GM18520 (cell line): Measurements from ENCODE around the gene LIPE.
"Not testable (repeated sequence)": the region's sequence is repeated elsewhere in the genome, so short reads cannot be mapped to it uniquely, and the experiment has no call there.

ENCODE experiments used
- ATAC-seq: cut with Tn5 transposase; IDR thresholded peaks from one replicate; pipeline ENCODE4 v1.9.1; 2021; ENCODE audit not compliant: unreplicated experiment

Gene LIPE, protein sequence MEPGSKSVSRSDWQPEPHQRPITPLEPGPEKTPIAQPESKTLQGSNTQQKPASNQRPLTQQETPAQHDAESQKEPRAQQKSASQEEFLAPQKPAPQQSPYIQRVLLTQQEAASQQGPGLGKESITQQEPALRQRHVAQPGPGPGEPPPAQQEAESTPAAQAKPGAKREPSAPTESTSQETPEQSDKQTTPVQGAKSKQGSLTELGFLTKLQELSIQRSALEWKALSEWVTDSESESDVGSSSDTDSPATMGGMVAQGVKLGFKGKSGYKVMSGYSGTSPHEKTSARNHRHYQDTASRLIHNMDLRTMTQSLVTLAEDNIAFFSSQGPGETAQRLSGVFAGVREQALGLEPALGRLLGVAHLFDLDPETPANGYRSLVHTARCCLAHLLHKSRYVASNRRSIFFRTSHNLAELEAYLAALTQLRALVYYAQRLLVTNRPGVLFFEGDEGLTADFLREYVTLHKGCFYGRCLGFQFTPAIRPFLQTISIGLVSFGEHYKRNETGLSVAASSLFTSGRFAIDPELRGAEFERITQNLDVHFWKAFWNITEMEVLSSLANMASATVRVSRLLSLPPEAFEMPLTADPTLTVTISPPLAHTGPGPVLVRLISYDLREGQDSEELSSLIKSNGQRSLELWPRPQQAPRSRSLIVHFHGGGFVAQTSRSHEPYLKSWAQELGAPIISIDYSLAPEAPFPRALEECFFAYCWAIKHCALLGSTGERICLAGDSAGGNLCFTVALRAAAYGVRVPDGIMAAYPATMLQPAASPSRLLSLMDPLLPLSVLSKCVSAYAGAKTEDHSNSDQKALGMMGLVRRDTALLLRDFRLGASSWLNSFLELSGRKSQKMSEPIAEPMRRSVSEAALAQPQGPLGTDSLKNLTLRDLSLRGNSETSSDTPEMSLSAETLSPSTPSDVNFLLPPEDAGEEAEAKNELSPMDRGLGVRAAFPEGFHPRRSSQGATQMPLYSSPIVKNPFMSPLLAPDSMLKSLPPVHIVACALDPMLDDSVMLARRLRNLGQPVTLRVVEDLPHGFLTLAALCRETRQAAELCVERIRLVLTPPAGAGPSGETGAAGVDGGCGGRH

GRCh38 chr19:42427313-42427712 is at the start of gene LIPE:
Gene LIPE (minus strand): TSS chr19:42427388. CDS start chr19:42427149, 239 bp downstream.
- no peak for ATAC-seq

DNA sequence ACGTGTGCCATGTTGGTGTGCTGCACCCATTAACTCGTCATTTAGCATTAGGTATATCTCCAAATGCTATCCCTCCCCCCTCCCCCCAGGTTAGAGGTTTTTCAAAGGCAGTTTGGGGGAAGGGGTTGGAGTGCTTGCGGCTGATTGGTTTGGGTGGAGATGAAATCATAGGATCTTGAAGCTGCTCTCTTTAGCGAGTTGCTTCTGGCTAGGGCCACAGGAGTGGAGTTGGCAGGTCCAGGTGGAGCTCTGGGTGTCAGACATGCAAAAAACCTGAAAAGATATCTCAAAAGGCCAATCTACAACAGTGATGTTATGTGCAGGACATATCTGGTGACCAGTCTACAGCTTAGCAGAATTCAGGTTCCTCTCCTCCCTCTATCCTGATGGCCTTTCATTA is 48.2 kb upstream of the LIPE start:
- no peak for ATAC-seq

DNA sequence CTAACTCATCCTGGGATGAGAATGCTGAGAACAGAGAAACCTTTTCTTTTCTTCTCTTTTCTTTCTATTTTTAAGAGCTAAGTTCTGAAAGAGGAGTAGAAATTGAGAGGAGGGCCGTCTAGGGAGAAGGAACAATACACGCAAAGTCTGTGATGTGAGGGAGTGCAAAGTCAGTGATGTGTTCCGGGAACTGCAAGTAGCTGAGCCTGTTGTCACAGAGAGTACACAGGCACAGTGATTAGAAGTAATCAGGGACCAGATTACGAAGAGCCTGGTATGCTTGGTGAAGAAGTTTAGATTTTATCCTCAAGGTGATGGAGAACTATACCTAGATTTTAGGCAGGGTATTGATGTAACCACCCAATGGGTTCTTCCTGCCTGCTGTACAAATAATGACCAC is 47.6 kb upstream of the LIPE start:
- no peak for ATAC-seq

GRCh38 chr19:42473686-42474085 is 46.5 kb upstream of the LIPE start:
- ATAC-seq = no peak

DNA sequence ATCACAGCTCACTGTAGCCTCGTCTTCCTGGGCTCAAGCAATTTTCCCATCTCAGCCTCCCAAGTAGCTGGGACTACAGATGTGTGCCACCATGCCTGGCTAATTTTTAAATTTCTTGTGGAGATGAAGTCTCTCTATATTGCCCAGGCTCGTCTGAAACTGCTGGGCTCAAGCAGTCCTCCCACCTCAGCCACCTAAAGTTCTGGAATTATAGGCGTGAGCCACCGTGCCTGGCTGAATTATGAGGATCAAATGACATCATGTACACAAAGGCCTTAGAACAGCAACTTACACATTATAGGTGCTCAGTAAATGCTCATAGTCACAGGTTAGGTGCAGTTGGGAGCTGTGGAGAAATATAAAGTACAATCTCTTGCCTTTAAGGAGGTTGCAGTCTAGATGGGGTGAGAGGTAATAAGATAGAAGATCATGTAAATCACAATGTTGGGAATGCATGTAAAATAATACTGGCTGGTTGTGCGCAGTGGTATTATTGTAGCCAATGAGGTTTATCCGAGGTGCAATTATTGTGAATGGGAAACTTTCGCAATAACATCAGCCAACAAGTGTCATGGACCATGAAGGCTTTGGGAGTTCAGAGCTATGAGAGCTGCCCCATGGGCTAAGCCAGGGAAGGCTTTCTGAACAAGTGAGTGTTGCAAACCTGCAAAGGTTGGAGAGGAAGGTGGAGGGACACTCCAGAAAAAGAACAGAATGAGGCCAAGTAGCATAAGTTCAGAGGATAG is 45.4 kb upstream of the LIPE start:
- ATAC-seq = no peak

DNA sequence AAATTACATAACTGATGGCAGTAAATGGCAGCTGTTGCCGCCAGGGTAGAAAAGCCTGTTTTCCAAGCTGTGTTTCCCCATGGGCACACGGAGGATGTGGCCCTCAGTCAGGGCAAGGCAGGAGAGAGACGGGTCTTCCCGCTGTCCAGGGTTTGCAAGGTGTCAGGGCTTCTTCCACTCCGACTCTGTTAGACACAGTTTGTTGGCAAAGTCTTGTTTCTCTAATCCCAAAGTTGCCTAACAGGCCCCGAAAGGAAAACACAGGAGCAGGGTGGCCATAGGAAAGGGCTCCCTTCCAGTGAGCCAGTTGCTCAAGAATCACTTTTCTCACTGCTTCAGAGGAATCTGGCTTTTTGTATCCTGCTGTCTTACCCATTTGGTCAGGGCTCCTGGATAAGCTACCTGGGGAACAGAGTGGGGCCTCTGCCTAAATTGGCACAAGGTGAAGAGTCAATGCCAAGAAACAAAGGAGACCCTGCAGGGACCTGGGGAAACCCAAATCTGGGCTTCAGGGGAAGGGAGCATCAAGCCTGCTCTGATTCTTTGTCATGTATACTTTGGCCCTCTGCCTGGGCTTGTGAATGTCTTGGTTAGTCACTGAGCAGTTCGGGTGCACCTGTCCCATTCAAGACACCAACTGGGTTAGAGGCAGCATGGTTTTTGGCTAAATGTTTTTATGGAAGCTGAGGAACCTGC is 44.5 kb upstream of the LIPE start:
- ATAC-seq = no peak

GRCh38 chr19:42469311-42470235 is 42.4 kb upstream of the LIPE start:
- ATAC-seq = no peak

GRCh38 chr19:42468273-42468796 is 41.1 kb upstream of the LIPE start:
- ATAC-seq = no peak

- ATAC-seq = no peak
Observed at GRCh38 chr19:42467183-42467760, 40.1 kb upstream of the LIPE start.

- no peak for ATAC-seq
Observed at GRCh38 chr19:42466521-42467182, 39.5 kb upstream of the LIPE start.

DNA sequence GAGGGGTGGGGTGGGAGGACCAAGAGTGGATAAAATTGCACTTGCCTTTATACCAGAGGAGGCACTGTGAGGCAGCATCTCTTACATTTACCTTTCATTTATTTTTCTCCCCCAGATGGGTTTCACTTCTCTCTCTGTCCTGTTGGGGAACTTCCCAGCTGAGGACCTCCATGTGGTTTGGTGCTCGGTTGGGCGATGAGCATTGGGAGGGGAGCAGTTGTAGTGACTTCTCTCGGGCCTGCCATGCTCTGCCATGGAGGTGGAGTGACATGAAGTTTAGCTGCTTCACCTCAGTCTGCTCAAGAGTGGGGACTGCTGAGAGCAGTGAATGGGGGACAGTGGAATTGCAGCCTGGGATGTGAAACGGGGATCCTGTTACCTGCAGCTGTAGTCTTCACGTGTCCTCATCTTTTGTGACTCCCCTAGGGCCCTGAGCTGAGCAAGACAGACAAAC is 38.7 kb upstream of the LIPE start:
- ATAC-seq = no peak

- no peak for ATAC-seq
Observed at GRCh38 chr19:42461700-42462324, 34.6 kb upstream of the LIPE start.

DNA sequence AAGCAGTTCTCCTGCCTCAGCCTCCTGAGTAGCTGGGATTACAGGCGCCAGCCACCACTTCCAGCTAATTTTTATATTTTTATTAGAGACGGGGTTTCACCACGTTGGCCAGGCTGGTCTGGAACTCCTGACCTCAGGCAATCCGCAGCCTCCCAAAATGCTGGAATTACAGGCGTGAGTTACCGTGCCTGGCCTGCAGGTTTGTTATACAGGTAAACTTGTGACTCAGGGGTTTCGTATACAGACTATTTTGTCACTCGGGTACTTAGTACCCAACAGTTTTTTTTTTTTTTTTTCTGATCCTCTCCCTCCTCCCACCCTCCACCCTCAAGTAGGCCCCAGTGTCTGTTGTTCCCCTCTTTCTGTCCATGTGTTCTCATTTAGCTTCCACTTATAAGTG is 34.0 kb upstream of the LIPE start:
- not testable (repeated sequence) for ATAC-seq

- no peak for ATAC-seq
Observed at GRCh38 chr19:42459926-42460325, 32.7 kb upstream of the LIPE start.

DNA sequence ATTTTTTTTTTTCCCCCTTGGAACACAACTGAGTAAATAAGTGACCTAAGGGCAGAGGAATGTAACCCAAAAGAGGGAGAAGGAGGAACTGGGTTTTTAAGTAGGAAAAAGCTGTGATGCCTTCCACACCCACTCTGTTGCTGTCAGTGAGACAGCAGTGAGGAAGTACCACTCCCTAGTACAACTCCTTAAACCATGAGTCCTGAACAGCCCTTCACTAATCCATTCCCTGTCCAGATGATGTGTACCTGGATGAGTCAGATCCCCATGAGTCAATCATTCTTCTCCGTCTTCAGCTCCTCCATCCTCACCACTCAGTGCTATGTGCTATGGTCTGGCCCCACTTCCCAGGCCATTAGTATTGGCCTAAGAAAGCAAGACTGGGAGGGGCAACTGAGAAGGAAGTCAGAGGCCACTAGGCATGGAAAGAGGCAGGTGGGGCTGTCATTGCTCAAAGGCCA is 28.5 kb upstream of the LIPE start:
- ATAC-seq = no peak

DNA sequence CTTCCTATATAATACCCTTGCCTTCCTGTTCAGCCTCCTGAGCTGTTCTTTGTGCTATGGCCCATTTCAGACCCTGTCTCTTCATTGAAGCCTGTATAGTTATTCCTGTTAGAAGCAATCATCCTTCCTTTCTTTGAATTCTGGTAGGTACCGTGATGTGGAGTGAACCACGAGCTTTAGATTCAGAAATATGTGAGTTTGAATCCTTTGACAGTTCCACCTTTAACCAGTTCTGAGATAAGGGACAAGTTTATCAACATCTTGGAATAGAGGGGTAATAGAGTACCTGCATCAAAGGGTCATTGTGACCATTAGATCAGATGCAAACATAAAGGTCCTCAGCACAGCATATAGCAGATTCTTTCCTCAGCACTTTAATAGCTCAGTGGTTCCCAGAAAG is 27.9 kb upstream of the LIPE start:
- no peak for ATAC-seq

GRCh38 chr19:42452590-42452989 is 25.4 kb upstream of the LIPE start:
- no peak for ATAC-seq
